Jurkat, Clone E6-1 (cell line): ENCODE results near the gene RBM23.

ENCODE experiments used
- DNase-seq: peaks from one replicate; pipeline ENCODE4 v3.0.0-alpha.2; 2011; ENCODE audit warnings: low read depth, low spot score
- H3K4me3 ChIP-seq: 2 replicates; pipeline ENCODE4 v1.5.1; 2011; ENCODE audit warnings: mild to moderate bottlenecking, low read length, control low read depth, moderate library complexity

RBM23 gene

GRCh38 chr14:22849212-22849819, 69.6 kb downstream of the RBM23 start:
- DNase-seq: no peak

GRCh38 chr14:22848351-22849164, 70.4 kb downstream of the RBM23 start:
- no peak for DNase-seq
- no peak overlapping the region for H3K4me3 ChIP-seq

More at GRCh38 chr14:22849212-22849819, 69.6 kb downstream of the RBM23 start:
- no peak overlapping the region for H3K4me3 ChIP-seq

GRCh38 chr14:22847661-22848341, 71.1 kb downstream of the RBM23 start:
- no peak for DNase-seq
- no peak overlapping the region for H3K4me3 ChIP-seq

GRCh38 chr14:22846811-22847307, 72.1 kb downstream of the RBM23 start:
- no peak overlapping the region for H3K4me3 ChIP-seq
- no peak for DNase-seq

GRCh38 chr14:22845821-22846625, 72.9 kb downstream of the RBM23 start:
- DNase-seq: no peak
- H3K4me3 ChIP-seq: no peak overlapping the region

GRCh38 chr14:22845103-22845394, 73.9 kb downstream of the RBM23 start:
- no peak for DNase-seq
- H3K4me3 ChIP-seq: no peak overlapping the region

GRCh38 chr14:22844221-22845102, 74.5 kb downstream of the RBM23 start:
- DNase-seq: no peak
- no peak overlapping the region for H3K4me3 ChIP-seq
